GM18520 (cell line): ENCODE results near the gene PON3.

Experiments
- ATAC-seq: cut with Tn5 transposase; IDR thresholded peaks from one replicate; pipeline ENCODE4 v1.9.1; 2021; ENCODE audit not compliant: unreplicated experiment

The PON3 gene

GRCh38 chr7:95342642-95343307 is 53.4 kb downstream of the PON3 start:
- no peak for ATAC-seq

DNA sequence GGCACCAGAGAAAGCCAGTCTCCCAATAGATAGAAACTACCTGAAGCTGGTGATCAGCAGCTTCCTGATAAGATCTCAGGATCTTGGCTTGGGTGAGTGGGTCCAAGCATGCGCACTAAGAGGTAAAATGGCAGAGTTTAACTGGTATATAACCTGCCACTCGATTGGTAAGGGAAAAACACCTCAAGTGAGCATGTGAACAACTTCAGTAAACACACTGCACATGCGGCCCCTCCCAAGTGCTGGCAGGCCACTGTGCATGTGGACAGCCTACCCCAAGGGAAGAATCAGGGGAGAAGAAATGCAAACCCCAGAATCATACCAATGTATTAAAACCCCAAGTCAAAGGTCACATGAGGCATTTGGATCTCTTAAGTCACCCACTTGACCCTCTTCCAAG is 54.1 kb downstream of the PON3 start:
- no peak for ATAC-seq

DNA sequence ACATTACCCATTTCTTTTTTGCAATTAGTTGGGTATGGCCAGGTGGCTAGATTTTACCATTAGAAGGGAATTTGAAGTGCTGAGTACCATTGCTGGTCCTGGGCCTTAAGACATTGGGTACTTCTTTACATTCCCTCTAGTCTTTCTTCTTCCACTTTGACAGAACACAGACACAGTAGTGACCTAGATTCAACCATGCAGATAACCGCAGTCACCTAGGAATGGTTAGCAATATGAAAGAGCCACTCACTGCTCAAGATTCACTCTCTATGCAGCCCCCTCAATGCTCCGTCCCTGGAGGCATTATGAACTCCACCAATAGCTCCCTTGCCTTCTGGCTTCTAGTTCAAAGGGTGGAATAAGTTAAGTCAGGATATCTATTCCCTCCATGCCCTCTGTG is 55.7 kb downstream of the PON3 start:
- no peak for ATAC-seq

DNA sequence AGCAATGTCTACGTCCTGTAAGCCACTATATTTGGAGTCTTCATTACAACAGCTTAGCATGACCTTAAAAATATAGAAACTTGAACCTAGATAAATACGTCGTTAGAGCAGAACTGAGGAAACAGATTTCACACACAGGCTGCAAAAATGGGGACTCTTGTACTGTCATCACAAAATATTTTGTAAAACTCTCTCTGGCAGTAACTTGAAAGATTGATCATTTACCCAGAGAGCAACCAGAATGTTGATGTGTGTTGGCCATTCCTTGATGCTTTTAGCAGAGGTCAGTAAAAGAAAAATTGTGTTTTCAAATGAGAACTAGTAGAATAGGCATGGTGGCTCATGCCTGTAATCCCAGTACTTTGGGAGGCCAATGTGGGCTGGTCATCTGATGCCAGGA is 57.3 kb downstream of the PON3 start:
- ATAC-seq, result no peak

GRCh38 chr7:95335093-95335492 is 61.1 kb downstream of the PON3 start:
- no peak for ATAC-seq

GRCh38 chr7:95334447-95334846 is 61.7 kb downstream of the PON3 start:
- no peak for ATAC-seq

GRCh38 chr7:95330961-95331337 is 65.2 kb downstream of the PON3 start:
- ATAC-seq, result peak; percentile 18

- ATAC-seq, result peak; percentile 89
Observed at GRCh38 chr7:95330204-95330960, 65.8 kb downstream of the PON3 start.

GRCh38 chr7:95327356-95327755 is 68.8 kb downstream of the PON3 start:
- no peak for ATAC-seq

- no peak for ATAC-seq
Observed at GRCh38 chr7:95324431-95324830, 71.7 kb downstream of the PON3 start, which contains the start of gene PON1. Gene PON1, minus strand, starts transcription at chr7:95324532. Its CDS starts 57 bp downstream, at chr7:95324475.

DNA sequence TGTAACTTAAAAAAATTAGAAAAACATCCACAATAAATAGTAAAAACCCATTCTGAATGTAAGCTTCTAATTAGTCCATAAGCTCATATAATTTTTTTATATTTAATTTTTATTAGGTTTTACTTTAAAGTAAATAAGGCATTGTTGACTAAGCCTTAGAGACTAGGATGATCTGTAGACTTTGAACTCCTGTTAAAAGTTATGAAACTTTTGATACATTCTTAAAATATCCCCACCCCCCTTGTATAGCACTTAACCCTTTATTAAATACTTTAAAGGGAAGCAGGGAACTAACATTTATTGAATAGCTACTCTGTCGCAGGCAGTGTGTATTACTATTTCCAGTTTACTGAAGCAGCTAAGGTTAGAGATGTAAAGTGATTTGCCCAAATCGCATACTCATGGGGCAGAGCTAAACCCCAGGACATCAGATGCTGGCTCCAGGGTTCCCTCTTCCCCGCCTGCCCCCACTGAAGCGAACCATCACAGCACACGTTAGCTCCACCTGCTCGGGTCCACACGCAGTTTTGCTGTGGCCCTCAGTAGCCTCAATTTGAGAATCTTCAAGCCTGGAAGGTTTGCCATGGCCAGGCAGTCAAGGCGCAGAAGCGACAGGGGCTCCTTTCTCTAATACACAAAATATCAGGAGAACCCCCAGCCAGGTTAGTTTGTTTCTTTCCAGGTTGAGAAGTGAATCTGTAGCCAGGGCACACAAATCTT is 72.6 kb downstream of the PON3 start:
- ATAC-seq, result no peak

DNA sequence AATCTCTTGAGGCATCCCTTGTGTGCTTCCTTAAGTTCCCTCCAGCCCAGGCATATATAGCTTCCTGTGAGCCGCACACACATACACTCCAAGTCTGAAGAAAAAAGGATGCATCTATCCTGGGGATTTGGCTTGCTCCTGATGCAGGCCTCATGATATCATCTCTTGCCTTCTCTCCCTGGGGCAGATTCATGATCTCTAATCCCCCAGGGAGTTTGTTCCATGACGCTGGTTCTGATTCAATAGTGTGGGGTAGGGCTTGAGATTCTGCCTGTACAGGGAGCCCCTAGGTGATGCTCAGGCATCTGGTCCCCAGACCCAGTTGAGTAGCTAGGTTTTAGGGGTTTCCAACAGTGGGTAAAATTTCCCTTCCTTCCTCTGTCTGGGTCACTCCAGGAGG is 73.3 kb downstream of the PON3 start:
- ATAC-seq, result no peak

GRCh38 chr7:95322396-95322795 is 73.8 kb downstream of the PON3 start:
- no peak for ATAC-seq

DNA sequence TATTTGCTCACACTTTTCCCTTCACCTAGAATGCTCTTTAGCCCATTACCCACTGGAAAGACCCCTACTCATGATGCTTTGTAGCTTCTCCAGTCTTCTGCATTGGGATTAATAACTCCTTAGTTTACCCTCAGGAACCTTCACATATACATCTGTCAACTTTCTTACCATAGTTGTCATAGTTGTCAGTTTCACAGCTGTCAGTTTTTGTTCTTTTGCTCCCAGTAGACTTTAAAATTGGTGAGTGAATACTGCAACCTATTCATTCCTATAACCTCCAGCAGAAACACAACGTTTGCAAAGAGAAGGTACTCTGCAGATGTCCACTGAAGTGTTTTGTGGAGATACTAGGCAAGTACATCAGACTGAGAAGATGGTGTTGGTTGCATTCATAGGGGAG is 74.5 kb downstream of the PON3 start:
- ATAC-seq, result no peak

- no peak for ATAC-seq
Observed at GRCh38 chr7:95320651-95321050, 75.5 kb downstream of the PON3 start.

GRCh38 chr7:95319570-95319969 is 76.6 kb downstream of the PON3 start:
- ATAC-seq, result no peak

- no peak for ATAC-seq
Observed at GRCh38 chr7:95318501-95319100, 77.6 kb downstream of the PON3 start.

DNA sequence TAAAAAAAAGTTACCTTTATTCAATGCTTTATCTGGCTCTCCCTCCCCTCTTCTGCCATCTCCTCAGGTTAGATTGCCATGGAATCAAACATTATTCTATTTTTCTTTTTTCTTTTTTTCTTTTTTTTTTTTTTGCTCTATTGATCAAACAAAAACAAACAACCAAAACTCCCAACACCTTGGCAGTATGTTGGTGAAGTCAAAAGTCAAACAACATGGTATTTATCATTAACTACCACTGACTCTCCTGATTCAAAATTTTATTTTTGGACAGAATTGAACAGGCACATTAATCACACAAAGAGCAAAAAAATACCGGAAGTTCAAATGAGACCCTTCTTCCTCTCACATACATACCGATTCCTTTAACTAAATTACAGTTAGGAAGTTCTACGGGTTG is 78.2 kb downstream of the PON3 start:
- no peak for ATAC-seq

- ATAC-seq, result no peak
Observed at GRCh38 chr7:95317546-95317945, 78.6 kb downstream of the PON3 start.

- no peak for ATAC-seq
Observed at GRCh38 chr7:95316588-95316987, 79.6 kb downstream of the PON3 start.

GRCh38 chr7:95312561-95312960 is 83.6 kb downstream of the PON3 start:
- no peak for ATAC-seq

DNA sequence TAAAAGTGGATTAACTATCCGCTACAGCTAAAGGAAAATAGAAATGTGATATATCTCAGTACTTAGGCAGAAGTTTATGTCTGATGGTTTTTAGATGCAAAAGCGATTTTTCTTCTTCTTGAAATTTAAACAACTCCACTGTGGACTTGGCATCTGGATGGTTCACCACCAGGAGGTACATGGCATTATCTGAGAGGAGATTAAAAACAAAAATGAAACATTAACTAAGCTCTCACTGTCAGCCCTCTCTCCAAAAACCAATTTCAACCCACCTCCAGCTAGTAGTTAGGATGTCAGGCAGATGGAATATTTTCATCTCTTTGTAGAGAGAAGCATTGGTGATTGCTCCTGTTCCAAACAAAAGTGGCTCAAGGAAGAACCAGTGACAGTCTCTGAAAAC is 84.8 kb downstream of the PON3 start:
- no peak for ATAC-seq
